PC-9 (cell line): ENCODE measurements around the gene MLX.

Experiments
- CTCF ChIP-seq: fragments of 200-600 bp; sonication (generic); conservative IDR thresholded peaks from 2 replicates; pipeline ENCODE4 v1.6.1; 2017; ENCODE audit warnings: mixed run types, antibody characterized with exemption, mild to moderate bottlenecking, moderate library complexity
- EZH2 ChIP-seq: fragments of 200-600 bp; sonication (generic); IDR thresholded peaks from 2 replicates; pipeline ENCODE4 v1.8.0; 2017; ENCODE audit warnings: antibody characterized with exemption, low read depth

- no peak for TF ChIP-seq CTCF
- TF ChIP-seq EZH2, result no peak
Measured at GRCh38 chr17:42563950-42564349, 3.0 kb upstream of the MLX start.
